Measurements from ENCODE around the gene CENPN. TPM values are rescaled to one million over a fixed set of nuclear protein-coding genes. Genes with fewer than 3 reads are reported as not detected.

The CENPN gene
- total RNA-seq, 1 donor from 2014 or later: 66.3 TPM

DNA sequence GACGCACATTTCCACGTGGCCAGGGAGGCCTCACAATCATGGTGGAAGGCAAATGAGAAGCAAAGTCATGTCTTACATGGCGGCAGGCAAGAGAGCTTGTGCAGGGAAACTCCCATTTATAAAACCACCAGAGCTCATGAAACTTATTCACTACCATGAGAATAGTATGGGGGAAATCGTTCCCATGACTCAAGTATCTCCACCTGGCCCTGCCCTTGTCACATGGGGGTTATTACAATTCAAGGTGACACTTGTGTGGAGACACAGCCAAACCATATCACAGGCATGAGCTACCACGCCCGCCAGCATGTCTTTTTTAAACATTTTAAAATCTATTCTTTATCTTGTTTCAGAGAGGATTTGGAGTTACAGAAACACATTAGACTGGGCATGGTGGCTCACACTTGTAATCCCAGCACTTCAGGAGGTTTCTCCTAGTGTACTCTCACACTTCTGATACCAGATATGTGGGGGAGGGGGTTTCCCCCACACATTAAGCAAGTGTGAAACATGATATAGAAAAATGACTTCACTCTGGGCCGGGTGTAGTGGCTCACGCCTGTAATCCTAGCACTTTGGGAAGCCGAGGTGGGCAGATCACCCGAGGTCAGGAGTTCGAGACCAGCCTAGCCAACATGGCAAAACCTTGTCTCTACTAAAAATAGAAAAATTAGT lies 23.1 kb downstream of the CENPN start:
- Mint-ChIP-seq H3K9me3 (peaks cover 3% of the 10 kb centered on the region), H3K4me1 (no peaks in the 10 kb centered on the region), H3K4me3 (no peak overlapping the region), H3K27ac (ENCODE audit: unreplicated experiment) (no peak overlapping the region), H3K36me3 (ENCODE audit: low read depth) (peaks cover 25% of the 10 kb centered on the region), H3K27me3 (ENCODE audit: low read depth) (no peaks in the 10 kb centered on the region)
- no peak for DNase-seq (ENCODE audit: low read depth, low spot score)
- TF ChIP-seq, protein P1, sequence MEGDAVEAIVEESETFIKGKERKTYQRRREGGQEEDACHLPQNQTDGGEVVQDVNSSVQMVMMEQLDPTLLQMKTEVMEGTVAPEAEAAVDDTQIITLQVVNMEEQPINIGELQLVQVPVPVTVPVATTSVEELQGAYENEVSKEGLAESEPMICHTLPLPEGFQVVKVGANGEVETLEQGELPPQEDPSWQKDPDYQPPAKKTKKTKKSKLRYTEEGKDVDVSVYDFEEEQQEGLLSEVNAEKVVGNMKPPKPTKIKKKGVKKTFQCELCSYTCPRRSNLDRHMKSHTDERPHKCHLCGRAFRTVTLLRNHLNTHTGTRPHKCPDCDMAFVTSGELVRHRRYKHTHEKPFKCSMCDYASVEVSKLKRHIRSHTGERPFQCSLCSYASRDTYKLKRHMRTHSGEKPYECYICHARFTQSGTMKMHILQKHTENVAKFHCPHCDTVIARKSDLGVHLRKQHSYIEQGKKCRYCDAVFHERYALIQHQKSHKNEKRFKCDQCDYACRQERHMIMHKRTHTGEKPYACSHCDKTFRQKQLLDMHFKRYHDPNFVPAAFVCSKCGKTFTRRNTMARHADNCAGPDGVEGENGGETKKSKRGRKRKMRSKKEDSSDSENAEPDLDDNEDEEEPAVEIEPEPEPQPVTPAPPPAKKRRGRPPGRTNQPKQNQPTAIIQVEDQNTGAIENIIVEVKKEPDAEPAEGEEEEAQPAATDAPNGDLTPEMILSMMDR (conservative IDR thresholded peaks at IDR 0.05): no peak

DNA sequence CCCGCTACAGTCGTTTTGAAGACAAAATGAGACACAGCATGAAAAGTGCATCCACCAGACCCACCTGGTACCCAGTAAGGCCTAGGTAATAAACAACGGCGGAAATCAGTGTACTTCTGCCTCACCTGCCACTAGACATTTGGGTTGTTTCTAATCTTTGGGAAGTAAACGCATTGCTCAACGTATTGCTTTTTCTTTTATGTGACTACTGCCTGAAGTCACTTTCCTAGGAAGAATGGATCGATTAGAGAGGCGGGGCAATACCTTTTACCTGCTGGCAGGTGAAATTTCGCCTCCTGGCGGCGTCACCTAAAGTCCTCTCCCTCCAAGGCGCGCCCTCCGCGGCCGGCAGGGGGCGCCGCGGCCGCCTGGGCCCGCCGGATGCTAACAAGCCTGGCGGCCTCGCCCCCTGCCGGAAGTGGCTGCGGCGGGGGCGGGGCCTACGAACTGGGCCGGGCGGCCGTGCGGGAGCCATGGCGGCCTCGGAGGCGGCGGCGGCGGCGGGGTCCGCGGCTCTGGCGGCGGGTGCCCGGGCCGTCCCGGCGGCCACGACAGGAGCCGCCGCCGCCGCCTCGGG lies 28.5 kb downstream of the CENPN start, which contains the start of gene ATMIN:
Gene ATMIN (plus strand): TSS at position 445 of the 577 bp plus-strand sequence. CDS start 29 bp downstream, at position 474.
- Mint-ChIP-seq H3K36me3 (ENCODE audit: low read depth) (peaks cover 13% of the 10 kb centered on the region), H3K27ac (ENCODE audit: unreplicated experiment) (peak within 1 kb of the TSS; percentile 53), H3K4me3 (peak within 1 kb of the TSS; percentile 94), H3K9me3 (peaks cover 3% of the 10 kb centered on the region), H3K27me3 (ENCODE audit: low read depth) (no peaks in the 10 kb centered on the region), H3K4me1 (peaks cover 28% of the 10 kb centered on the region)
- TF ChIP-seq, protein P1 (conservative IDR thresholded peaks at IDR 0.05): peak; percentile 99
- peak; percentile 82 for DNase-seq (ENCODE audit: low read depth, low spot score)

DNA sequence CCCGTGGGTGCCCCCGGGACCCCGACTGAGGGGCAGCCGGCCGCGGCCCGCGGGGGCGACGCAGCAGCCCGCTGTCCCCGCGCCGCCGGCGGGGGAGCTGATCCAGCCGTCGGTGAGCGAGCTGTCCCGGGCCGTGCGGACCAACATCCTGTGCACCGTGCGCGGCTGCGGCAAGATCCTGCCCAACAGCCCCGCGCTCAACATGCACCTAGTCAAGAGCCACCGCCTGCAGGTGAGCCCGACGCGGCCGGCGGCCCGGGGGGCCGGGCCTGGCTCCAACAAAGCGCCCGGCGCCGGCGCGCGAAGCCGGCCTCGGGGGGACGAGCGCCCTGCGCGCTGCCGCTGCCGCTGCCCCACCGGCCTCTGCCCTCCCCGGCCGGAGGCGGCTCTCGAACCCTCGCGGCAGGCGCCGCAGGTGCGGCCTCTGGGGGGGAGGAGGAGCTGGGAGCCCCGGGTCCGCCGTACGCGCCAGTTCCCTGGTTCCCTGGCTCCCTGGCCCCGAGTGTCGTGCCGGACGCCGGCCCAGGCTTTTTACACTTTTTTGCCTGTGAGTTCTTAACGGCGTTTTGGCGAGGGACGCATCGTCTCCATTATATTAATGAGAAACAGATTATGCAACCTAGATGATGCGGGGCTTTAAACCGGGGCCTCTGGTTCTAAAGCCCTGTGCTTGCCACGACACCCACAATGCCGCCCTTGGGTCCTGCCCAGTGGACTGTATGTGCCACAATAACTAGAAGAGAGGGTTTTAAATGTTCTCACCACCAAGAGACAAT lies 29.1 kb downstream of the CENPN start:
- peaks cover 3% of the 10 kb centered on the region for H3K9me3 Mint-ChIP-seq
- H3K4me1 Mint-ChIP-seq: peaks cover 33% of the 10 kb centered on the region
- H3K36me3 Mint-ChIP-seq (ENCODE audit: low read depth): peaks cover 18% of the 10 kb centered on the region
- peak overlapping the region; percentile 53 for H3K27ac Mint-ChIP-seq (ENCODE audit: unreplicated experiment)
- TF ChIP-seq, protein P1 (conservative IDR thresholded peaks at IDR 0.05): no peak
- no peaks in the 10 kb centered on the region for H3K27me3 Mint-ChIP-seq (ENCODE audit: low read depth)
- peak overlapping the region; percentile 94 for H3K4me3 Mint-ChIP-seq
- DNase-seq (ENCODE audit: low read depth, low spot score): peak; percentile 14

GRCh38 chr16:81036751-81037350 lies 29.8 kb downstream of the CENPN start:
- peaks cover 3% of the 10 kb centered on the region for H3K9me3 Mint-ChIP-seq
- H3K27me3 Mint-ChIP-seq (ENCODE audit: low read depth): no peaks in the 10 kb centered on the region
- TF ChIP-seq, protein P1 (conservative IDR thresholded peaks at IDR 0.05): no peak
- H3K27ac Mint-ChIP-seq (ENCODE audit: unreplicated experiment): peak overlapping the region; percentile 53
- H3K36me3 Mint-ChIP-seq (ENCODE audit: low read depth): peaks cover 20% of the 10 kb centered on the region
- no peak for DNase-seq (ENCODE audit: low read depth, low spot score)
- peaks cover 33% of the 10 kb centered on the region for H3K4me1 Mint-ChIP-seq
- H3K4me3 Mint-ChIP-seq: peak overlapping the region; percentile 94

DNA sequence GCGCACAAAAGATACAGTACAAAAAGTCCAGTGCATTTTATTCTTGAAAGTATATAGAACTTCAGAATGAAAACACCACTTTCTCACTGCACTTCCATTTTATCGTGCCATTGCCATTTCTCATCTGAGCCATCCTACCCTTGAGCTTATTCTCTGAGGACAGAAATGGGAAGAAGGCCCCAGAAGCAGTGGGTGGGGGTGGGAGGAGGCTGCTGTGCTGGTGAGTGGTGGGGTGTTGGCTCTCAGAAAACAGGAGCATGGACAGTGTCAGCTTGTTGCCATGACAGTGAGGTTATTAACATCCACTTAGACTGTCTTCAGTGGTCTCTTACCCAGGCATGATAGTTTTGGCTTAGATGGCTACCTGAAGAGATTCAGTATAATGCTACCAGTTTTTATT lies 33.1 kb downstream of the CENPN start:
- Mint-ChIP-seq H3K27me3 (ENCODE audit: low read depth) (no peaks in the 10 kb centered on the region), H3K36me3 (ENCODE audit: low read depth) (peaks cover 36% of the 10 kb centered on the region), H3K4me1 (peaks cover 33% of the 10 kb centered on the region), H3K9me3 (no peaks in the 10 kb centered on the region), H3K27ac (ENCODE audit: unreplicated experiment) (peak overlapping the region; percentile 91), H3K4me3 (peak overlapping the region; percentile 50)
- no peak for DNase-seq (ENCODE audit: low read depth, low spot score)
- TF ChIP-seq, protein P1 (conservative IDR thresholded peaks at IDR 0.05): no peak
